Breast epithelium (tissue), 3 donors: Measurements from ENCODE around the gene KRT16.

Source experiments
- POLR2AphosphoS5 ChIP-seq, 3 donors: sonication (generic); formaldehyde crosslinking; IDR thresholded peaks; one replicate each; pipeline ENCODE4 v1.6.1; 2017; ENCODE audit warnings: antibody characterized with exemption in 3 of 3
- TF ChIP-seq, protein P1 (sequence below), 3 donors: fragments of 450-650 bp; IDR thresholded peaks; one replicate each; pipeline ENCODE4 v1.5.1; 2016 to 2017; ENCODE audit warnings: antibody characterized with exemption in 3 of 3, mild to moderate bottlenecking in 3 of 3, moderate library complexity in 3 of 3

DNA sequence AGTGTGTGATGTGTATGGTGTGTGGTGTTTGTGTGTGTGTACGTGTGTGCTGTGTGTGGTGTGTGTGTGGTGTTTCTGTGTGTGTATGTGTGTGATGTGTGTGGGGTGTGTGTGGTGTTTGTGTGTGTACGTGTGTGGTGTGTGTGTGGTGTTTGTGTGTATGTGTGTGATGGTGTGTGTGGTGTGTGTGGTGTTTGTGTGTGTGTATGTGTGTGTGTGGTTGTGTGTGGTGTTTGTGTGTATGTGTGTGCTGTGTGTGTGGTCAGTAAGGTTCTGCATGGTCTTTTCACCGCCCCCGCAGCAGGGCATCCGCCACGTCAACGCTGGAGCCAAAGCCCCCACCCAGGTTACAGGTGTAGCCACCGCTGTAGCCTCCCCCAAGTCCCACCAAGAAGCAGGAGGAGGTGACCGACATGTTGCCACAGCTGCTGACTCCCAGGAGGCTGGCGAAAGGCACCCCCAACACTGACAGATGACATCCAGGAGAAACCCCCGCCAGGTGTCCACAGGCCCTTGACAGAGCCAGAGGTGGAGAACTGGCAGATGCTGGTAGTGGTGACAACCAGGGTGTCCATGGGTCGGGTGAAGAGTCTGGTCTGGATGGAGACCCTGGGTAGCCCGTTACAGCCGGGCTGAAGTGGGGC, 21.1 kb upstream of the KRT16 start:
- TF ChIP-seq POLR2AphosphoS5 (IDR thresholded peaks at IDR 0.05) = no peak
- TF ChIP-seq, protein P1, sequence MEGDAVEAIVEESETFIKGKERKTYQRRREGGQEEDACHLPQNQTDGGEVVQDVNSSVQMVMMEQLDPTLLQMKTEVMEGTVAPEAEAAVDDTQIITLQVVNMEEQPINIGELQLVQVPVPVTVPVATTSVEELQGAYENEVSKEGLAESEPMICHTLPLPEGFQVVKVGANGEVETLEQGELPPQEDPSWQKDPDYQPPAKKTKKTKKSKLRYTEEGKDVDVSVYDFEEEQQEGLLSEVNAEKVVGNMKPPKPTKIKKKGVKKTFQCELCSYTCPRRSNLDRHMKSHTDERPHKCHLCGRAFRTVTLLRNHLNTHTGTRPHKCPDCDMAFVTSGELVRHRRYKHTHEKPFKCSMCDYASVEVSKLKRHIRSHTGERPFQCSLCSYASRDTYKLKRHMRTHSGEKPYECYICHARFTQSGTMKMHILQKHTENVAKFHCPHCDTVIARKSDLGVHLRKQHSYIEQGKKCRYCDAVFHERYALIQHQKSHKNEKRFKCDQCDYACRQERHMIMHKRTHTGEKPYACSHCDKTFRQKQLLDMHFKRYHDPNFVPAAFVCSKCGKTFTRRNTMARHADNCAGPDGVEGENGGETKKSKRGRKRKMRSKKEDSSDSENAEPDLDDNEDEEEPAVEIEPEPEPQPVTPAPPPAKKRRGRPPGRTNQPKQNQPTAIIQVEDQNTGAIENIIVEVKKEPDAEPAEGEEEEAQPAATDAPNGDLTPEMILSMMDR (IDR thresholded peaks at IDR 0.05) = no peak
